ENCODE data around the gene SGF29. TPM values are rescaled to one million over a fixed set of nuclear protein-coding genes. Genes with fewer than 3 reads are reported as not detected.
"Not testable (repeated sequence)": the region's sequence is repeated elsewhere in the genome, so short reads cannot be mapped to it uniquely, and the experiment has no call there.

The SGF29 gene
- total and polyA plus RNA-seq, 2 of the 4 experiments (the other 2 are of a cell fraction) = 4.3 to 7.7 TPM

- H4K8ac ChIP-seq (ENCODE audit: low read depth in 2 of 2, low read length in 2 of 2); H3K4me2 ChIP-seq (ENCODE audit: low read depth, low read length); H3K79me1 ChIP-seq (ENCODE audit: low read depth in 1 of 2, low read length in 2 of 2); H3K56ac ChIP-seq (ENCODE audit: extremely low read depth, insufficient read depth, low read length); H3K4me1 ChIP-seq (ENCODE audit: control insufficient read depth, insufficient read depth, low read length); H3K18ac ChIP-seq (ENCODE audit: low read depth, low read length); H2BK5ac ChIP-seq (ENCODE audit: low read depth, low read length, poor library complexity, severe bottlenecking); dilution Hi-C loops (cut with HindIII; ENCODE audit: low sequenced_read_pairs, unreplicated experiment); H3K4ac ChIP-seq (ENCODE audit: low read depth, low read length); CTCF ChIA-PET; H3K23ac ChIP-seq (ENCODE audit: low read depth, low read length); DNase-seq; BruUV-seq (replicated peaks); POLR2A ChIA-PET (ENCODE audit: unreplicated experiment); H2BK20ac ChIP-seq (ENCODE audit: low read depth, low read length); H4K91ac ChIP-seq (ENCODE audit: insufficient read depth, low read depth, low read length); H3K4me3 ChIP-seq (ENCODE audit: insufficient read depth, low read depth, low read length); H2AK9ac ChIP-seq (replicated peaks; ENCODE audit: low read depth, low read length, poor library complexity); H4K5ac ChIP-seq (ENCODE audit: low read depth, low read length); H2BK120ac ChIP-seq (ENCODE audit: low read depth, low read length); H2BK15ac ChIP-seq (ENCODE audit: low read depth, low read length); H3K9me1 ChIP-seq (ENCODE audit: insufficient read depth, low read length); H2AFZ ChIP-seq (replicated peaks; ENCODE audit: low read length, poor library complexity); H3K9me3 ChIP-seq (ENCODE audit: control insufficient read depth, insufficient read depth, low read length); H3K14ac ChIP-seq (replicated peaks; ENCODE audit: low read depth, low read length); intact Hi-C loops (cut with micrococcal nuclease); ATAC-seq (ENCODE audit: low read depth); H2AK5ac ChIP-seq (ENCODE audit: low read depth, low read length); H3K9ac ChIP-seq (ENCODE audit: low read depth, low read length); H3K36me3 ChIP-seq (ENCODE audit: control insufficient read depth, insufficient read depth, low read length); H3K27ac ChIP-seq (ENCODE audit: insufficient read depth, low read length); H4K20me1 ChIP-seq (ENCODE audit: insufficient read depth, low read length): not testable (repeated sequence)
- peaks cover 17% of the 10 kb centered on the region for H3K27me3 ChIP-seq (ENCODE audit: control insufficient read depth, insufficient read depth, low read length)
- no CpG with 5 or more reads among the region's 16 CpGs for WGBS, 2 experiments (ENCODE audit: extremely low coverage in 2 of 2, insufficient read length in 1 of 2)
- in situ Hi-C loops (cut with MboI; ENCODE audit: low sequenced_read_pairs) = loop anchor here (10.0 kb wide), 1 partner anchor 340 kb away; no protein-coding TSS in a partner anchor
Measured at GRCh38 chr16:28614561-28614960, 60.8 kb downstream of the SGF29 start.

Measured in IMR-90 (cell line).